Lung microvascular endothelial cell (primary cell): ENCODE data around the gene TMED8. TPM values are rescaled to one million over a fixed set of nuclear protein-coding genes. Genes with fewer than 3 reads are reported as not detected.
"Not testable (repeated sequence)": the region's sequence is repeated elsewhere in the genome, so short reads cannot be mapped to it uniquely, and the experiment has no call there.

Experiments used
- DNase-seq, 2 donors: peaks; one replicate each; pipeline versions ENCODE4 v3.0.0 to v3.0.0-alpha.2; 2010; ENCODE audit warnings: low read depth in 2 of 2
- total RNA-seq: library from RNA; depleted of rRNA; stranded (reverse); fragments of >200 nt; gene quantifications from 2 replicates; pipeline ENCODE4 v1.2.1, GENCODE V29; 2014

TMED8 gene
- total RNA-seq, 1 donor from 2014 or later = 9.7 TPM

GRCh38 chr14:77364146-77364545 is 12.7 kb downstream of the TMED8 start:
- DNase-seq = no peak

GRCh38 chr14:77359626-77360025 is 17.3 kb downstream of the TMED8 start:
- DNase-seq = no peak

- no peak for DNase-seq
Measured at GRCh38 chr14:77356899-77357298, 20.0 kb downstream of the TMED8 start.

GRCh38 chr14:77355811-77356210 is 21.1 kb downstream of the TMED8 start:
- no peak for DNase-seq

- no peak for DNase-seq
Measured at GRCh38 chr14:77353469-77354141, 23.3 kb downstream of the TMED8 start.

GRCh38 chr14:77347751-77348150 is 29.1 kb downstream of the TMED8 start:
- no peak for DNase-seq

- no peak for DNase-seq
Measured at GRCh38 chr14:77346495-77346894, 30.4 kb downstream of the TMED8 start.

- no peak for DNase-seq
Measured at GRCh38 chr14:77344377-77344996, 32.4 kb downstream of the TMED8 start.

- no peak for DNase-seq
Measured at GRCh38 chr14:77343662-77344061, 33.2 kb downstream of the TMED8 start.

GRCh38 chr14:77342726-77343397 is 34.0 kb downstream of the TMED8 start:
- no peak for DNase-seq

GRCh38 chr14:77340389-77340788 is 36.5 kb downstream of the TMED8 start:
- no peak for DNase-seq

GRCh38 chr14:77339407-77339806 is 37.5 kb downstream of the TMED8 start:
- no peak for DNase-seq

- DNase-seq = no peak
Measured at GRCh38 chr14:77338302-77338701, 38.6 kb downstream of the TMED8 start.

- no peak for DNase-seq
Measured at GRCh38 chr14:77337880-77338279, 39.0 kb downstream of the TMED8 start.

GRCh38 chr14:77337255-77337654 is 39.6 kb downstream of the TMED8 start:
- DNase-seq = not testable (repeated sequence)

GRCh38 chr14:77335576-77335975 is 41.3 kb downstream of the TMED8 start:
- no peak for DNase-seq

- no peak for DNase-seq
Measured at GRCh38 chr14:77329872-77330271, 47.0 kb downstream of the TMED8 start.

GRCh38 chr14:77327111-77327510 is 49.8 kb downstream of the TMED8 start:
- DNase-seq = no peak

- no peak for DNase-seq
Measured at GRCh38 chr14:77325746-77326094, 51.2 kb downstream of the TMED8 start.

- no peak for DNase-seq
Measured at GRCh38 chr14:77324816-77325745, 51.8 kb downstream of the TMED8 start.

- no peak for DNase-seq
Measured at GRCh38 chr14:77324289-77324688, 52.6 kb downstream of the TMED8 start.

- no peak for DNase-seq
Measured at GRCh38 chr14:77323571-77323970, 53.3 kb downstream of the TMED8 start.
